OCI-LY7 (cell line): ENCODE measurements around the gene PLXDC1. TPM values are rescaled to one million over a fixed set of nuclear protein-coding genes. Genes with fewer than 3 reads are reported as not detected.
"Not testable (repeated sequence)": the region's sequence is repeated elsewhere in the genome, so short reads cannot be mapped to it uniquely, and the experiment has no call there.

ENCODE experiments used
- BruUV-seq: library from RNA; stranded (reverse); fragments of 400-500 nt; replicated peaks from 2 replicates; lab custom pipeline; 2021; lab: Mats Ljungman, UMichigan
- CTCF ChIA-PET: fragments of 300-600 bp; sonication (Branson Sonifier 250); formaldehyde crosslinking; loops from one replicate; lab custom pipeline; 2022; ENCODE audit warnings: antibody characterized with exemption; ENCODE audit not compliant: unreplicated experiment; lab: Charles Lee
- POLR2A ChIA-PET: fragments of 300-600 bp; sonication (Branson Sonifier 250); formaldehyde crosslinking; loops from one replicate; lab custom pipeline; 2022; ENCODE audit warnings: antibody characterized with exemption; lab: Charles Lee
- DNase-seq: peaks from one replicate; pipeline ENCODE4 v3.0.0-alpha.2; 2015; ENCODE audit warnings: low spot score
- H2AFZ ChIP-seq: fragments of 200-600 bp; sonication (generic), shearing (Covaris generic); 2 replicates; pipeline ENCODE4 v1.6.1; 2014; ENCODE audit warnings: mild to moderate bottlenecking, antibody characterized with exemption, low read length, moderate library complexity
- H3K27ac ChIP-seq: fragments of 200-600 bp; sonication (generic); 2 replicates; pipeline ENCODE4 v1.5.1; 2014; ENCODE audit warnings: mixed run types, low read depth, mild to moderate bottlenecking, moderate library complexity, low read length, inconsistent platforms; ENCODE audit not compliant: poor library complexity, severe bottlenecking
- H3K36me3 ChIP-seq: fragments of 200-600 bp; sonication (generic); 2 replicates; pipeline ENCODE4 v1.6.1; 2014; ENCODE audit warnings: mild to moderate bottlenecking, antibody characterized with exemption, low read length, moderate library complexity, mixed read lengths; ENCODE audit not compliant: insufficient read depth
- H3K4me1 ChIP-seq: fragments of 200-600 bp; sonication (generic); 2 replicates; pipeline ENCODE4 v1.5.1; 2014; ENCODE audit warnings: mild to moderate bottlenecking, low read length; ENCODE audit not compliant: insufficient read depth, poor library complexity, severe bottlenecking
- H3K4me2 ChIP-seq: fragments of 200-600 bp; sonication (generic); 2 replicates; pipeline ENCODE4 v1.6.1; 2014; ENCODE audit warnings: mild to moderate bottlenecking, low read length
- H3K4me3 ChIP-seq: fragments of 200-600 bp; sonication (generic); 2 replicates; pipeline ENCODE4 v1.5.1; 2014; ENCODE audit warnings: mild to moderate bottlenecking, low read depth, low read length; ENCODE audit not compliant: poor library complexity, severe bottlenecking
- H3K79me2 ChIP-seq: fragments of 200-600 bp; sonication (generic); 2 replicates; pipeline ENCODE4 v1.6.1; 2016; ENCODE audit warnings: low read depth, mild to moderate bottlenecking, low read length, moderate library complexity, mixed read lengths; ENCODE audit not compliant: insufficient read depth
- H3K9me2 ChIP-seq: fragments of 200-600 bp; sonication (generic); 2 replicates; pipeline ENCODE4 v1.6.1; 2016; ENCODE audit warnings: mild to moderate bottlenecking, low read length, mixed read lengths; ENCODE audit not compliant: insufficient read depth
- H3K9me3 ChIP-seq: fragments of 200-600 bp; sonication (generic); 2 replicates; pipeline ENCODE4 v1.6.1; 2014; ENCODE audit warnings: mild to moderate bottlenecking, mixed run types, low read length, mixed read lengths
- H4K20me1 ChIP-seq: fragments of 200-600 bp; sonication (generic); 2 replicates; pipeline ENCODE4 v1.6.1; 2014; ENCODE audit warnings: mild to moderate bottlenecking, antibody characterized with exemption, low read length, moderate library complexity, mixed read lengths; ENCODE audit not compliant: insufficient read depth
- CTCF ChIP-seq: fragments of 200-600 bp; sonication (generic); conservative IDR thresholded peaks from 2 replicates; pipeline ENCODE4 v1.5.1; 2014; ENCODE audit warnings: mild to moderate bottlenecking, antibody characterized with exemption, low read length, moderate library complexity, mixed read lengths
- EZH2phosphoT487 ChIP-seq: fragments of 200-600 bp; sonication (generic); IDR thresholded peaks from 2 replicates; pipeline ENCODE4 v1.6.1; 2018; ENCODE audit warnings: low read depth, borderline replicate concordance, mild to moderate bottlenecking, mixed run types, antibody characterized with exemption, low read length, moderate library complexity, mixed read lengths
- intact Hi-C: fragments of 100-400 bp; cut with micrococcal nuclease; formaldehyde crosslinking; loops from one replicate; pipeline ENCODE4 v1.10.0; 2022; ENCODE audit not compliant: unreplicated experiment
- total RNA-seq, 2 experiments: library from RNA; depleted of rRNA in 1 of 2; stranded (reverse); fragments of >200 nt in 1 of 2; shearing (Covaris generic) in 1 of 2; gene quantifications; 2 replicates each; pipeline ENCODE4 v1.2.3, GENCODE V29; 2014 to 2022

PLXDC1 gene
- total RNA-seq, 2 experiments from 2014 or later = 0.13 to 0.67 TPM

DNA sequence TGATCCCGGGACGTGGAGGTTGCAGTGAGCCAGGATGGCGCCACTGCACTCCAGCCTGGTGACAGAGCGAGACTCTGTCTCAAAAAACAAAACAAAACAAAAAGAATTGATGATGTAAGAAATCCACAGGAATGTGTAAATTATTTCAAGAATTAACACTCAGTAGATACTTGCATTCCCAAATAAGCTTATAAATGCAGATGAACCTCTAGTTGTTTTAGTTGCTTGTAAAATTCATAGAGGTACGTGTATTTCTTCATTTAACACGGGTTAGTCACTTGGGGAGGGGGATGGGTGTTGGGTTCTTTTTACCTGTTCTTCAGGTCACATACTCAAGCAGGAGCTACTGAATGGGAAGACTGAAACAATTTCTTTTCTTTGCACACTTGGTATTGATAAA is 128.5 kb downstream of the PLXDC1 start:
- Histone ChIP-seq H4K20me1 (no peaks in the 10 kb centered on the region), H2AFZ (no peak overlapping the region), H3K9me3 (no peaks in the 10 kb centered on the region), H3K9me2 (no peaks in the 10 kb centered on the region), H3K4me1 (peaks cover 9% of the 10 kb centered on the region), H3K79me2 (no peaks in the 10 kb centered on the region), H3K4me3 (no peak overlapping the region), H3K4me2 (no peak overlapping the region), H3K27ac (no peak overlapping the region), H3K36me3 (no peaks in the 10 kb centered on the region)
- intact Hi-C loops = no loop called here
- TF ChIP-seq EZH2phosphoT487 (no peak), CTCF (no peak)
- CTCF ChIA-PET = no interaction called here
- POLR2A ChIA-PET = no interaction called here
- DNase-seq = no peak
- no TSS peak for BruUV-seq

- H3K4me3 ChIP-seq, H3K4me2 ChIP-seq, H4K20me1 ChIP-seq, intact Hi-C loops, H3K9me3 ChIP-seq, CTCF ChIA-PET, H3K27ac ChIP-seq, H3K4me1 ChIP-seq, H3K36me3 ChIP-seq, DNase-seq, H2AFZ ChIP-seq, H3K79me2 ChIP-seq, BruUV-seq, H3K9me2 ChIP-seq, POLR2A ChIA-PET: not testable (repeated sequence)
Measured at GRCh38 chr17:39020037-39020436, 131.4 kb downstream of the PLXDC1 start.

- TF ChIP-seq CTCF (no peak), EZH2phosphoT487 (no peak)
- CTCF ChIA-PET = no interaction called here
- Histone ChIP-seq H3K27ac (no peak overlapping the region), H3K4me1 (peaks cover 9% of the 10 kb centered on the region), H4K20me1 (no peaks in the 10 kb centered on the region), H2AFZ (no peak overlapping the region), H3K4me3 (no peak overlapping the region), H3K4me2 (peak overlapping the region; percentile 21; the same call in 1 of the 2 replicates), H3K9me3 (no peaks in the 10 kb centered on the region), H3K79me2 (no peaks in the 10 kb centered on the region), H3K9me2 (no peaks in the 10 kb centered on the region), H3K36me3 (no peaks in the 10 kb centered on the region)
- POLR2A ChIA-PET = interaction anchor here (0.6 to 1.0 kb wide), 2 partner anchors 100 to 104 kb away, joined by 3 to 6 read pairs; no protein-coding TSS in a partner anchor
- no TSS peak for BruUV-seq
- peak; percentile 53 for DNase-seq
- intact Hi-C loops = no loop called here
Measured at GRCh38 chr17:39018267-39019134, 132.9 kb downstream of the PLXDC1 start.
